ENCODE measurements around the gene FBF1.
"Not testable (repeated sequence)": the region's sequence is repeated elsewhere in the genome, so short reads cannot be mapped to it uniquely, and the experiment has no call there.

Gene FBF1

GRCh38 chr17:75896415-75897159, 44.3 kb downstream of the FBF1 start, which contains the start of gene TRIM65:
Gene TRIM65, minus strand, starts transcription at chr17:75896951. Its CDS starts 14 bp downstream, at chr17:75896937.
- peak; percentile 31 to 39 for DNase-seq (ENCODE audit: low read depth in 2 of 2)

GRCh38 chr17:75895370-75896155, 45.3 kb downstream of the FBF1 start:
- DNase-seq (ENCODE audit: low read depth in 2 of 2) = no peak

- DNase-seq (ENCODE audit: low read depth in 2 of 2) = no peak
Observed at GRCh38 chr17:75894049-75894733, 46.7 kb downstream of the FBF1 start.

- no peak for DNase-seq (ENCODE audit: low read depth in 2 of 2)
Observed at GRCh38 chr17:75893305-75894048, 47.4 kb downstream of the FBF1 start.

GRCh38 chr17:75892556-75893224, 48.2 kb downstream of the FBF1 start:
- DNase-seq (ENCODE audit: low read depth in 2 of 2) = no peak

GRCh38 chr17:75891605-75892555, 49.0 kb downstream of the FBF1 start:
- no peak for DNase-seq (ENCODE audit: low read depth in 2 of 2)

- DNase-seq (ENCODE audit: low read depth in 2 of 2) = no peak
Observed at GRCh38 chr17:75891022-75891604, 49.7 kb downstream of the FBF1 start.

- DNase-seq (ENCODE audit: low read depth in 2 of 2) = no peak
Observed at GRCh38 chr17:75889454-75889853, 51.4 kb downstream of the FBF1 start.

- DNase-seq (ENCODE audit: low read depth in 2 of 2) = no peak
Observed at GRCh38 chr17:75888484-75888883, 52.4 kb downstream of the FBF1 start.

GRCh38 chr17:75885860-75886259, 55.0 kb downstream of the FBF1 start:
- not testable (repeated sequence) for DNase-seq (ENCODE audit: low read depth in 2 of 2)

GRCh38 chr17:75885431-75885830, 55.4 kb downstream of the FBF1 start:
- DNase-seq (ENCODE audit: low read depth in 2 of 2) = no peak

GRCh38 chr17:75881678-75882454, 59.0 kb downstream of the FBF1 start:
- no peak for DNase-seq (ENCODE audit: low read depth in 2 of 2)

- no peak for DNase-seq (ENCODE audit: low read depth in 2 of 2)
Observed at GRCh38 chr17:75880266-75880665, 60.6 kb downstream of the FBF1 start.

- no peak for DNase-seq (ENCODE audit: low read depth in 2 of 2)
Observed at GRCh38 chr17:75878174-75878998, 62.5 kb downstream of the FBF1 start, which contains the start of gene TRIM47. Gene TRIM47, minus strand, starts transcription at chr17:75878581. Its CDS starts 33 bp downstream, at chr17:75878548.

GRCh38 chr17:75877752-75878173, 63.1 kb downstream of the FBF1 start:
- no peak for DNase-seq (ENCODE audit: low read depth in 2 of 2)

- DNase-seq (ENCODE audit: low read depth in 2 of 2) = peak; percentile 55 to 57
Observed at GRCh38 chr17:75876938-75877751, 63.7 kb downstream of the FBF1 start.
